Measurements from ENCODE around the gene DIP2B.
A peak's percentile ranks its signal among the peaks of the same experiment; 100 is the strongest.

Gene DIP2B

DNA sequence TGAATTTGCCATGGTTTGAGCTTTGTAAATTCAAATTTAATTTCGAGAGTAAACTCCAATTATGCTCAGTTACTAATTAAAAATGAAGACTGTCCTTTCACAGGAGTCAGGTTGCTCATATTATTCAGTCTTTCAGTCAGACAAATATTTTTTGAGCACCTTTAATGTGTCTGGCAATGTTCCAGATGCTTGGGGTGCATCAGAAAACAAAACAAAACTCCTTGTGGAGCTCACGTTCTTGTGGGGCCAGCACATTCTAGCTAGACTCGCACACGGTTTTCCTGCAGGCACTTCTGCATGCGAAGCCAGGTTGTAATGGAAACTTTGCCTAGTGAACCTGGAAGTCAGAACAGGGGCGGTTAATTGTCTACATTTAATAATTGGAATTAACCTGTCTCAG, 195.2 kb downstream of the DIP2B start:
- Mint-ChIP-seq H3K36me3 (ENCODE audit: low read depth) (peaks cover 97% of the 10 kb centered on the region), H3K27me3 (no peaks in the 10 kb centered on the region), H3K27ac (no peak overlapping the region), H3K4me1 (ENCODE audit: low read depth) (no peaks in the 10 kb centered on the region), H3K4me3 (no peak overlapping the region), H3K9me3 (no peaks in the 10 kb centered on the region)
- intact Hi-C loops (cut with micrococcal nuclease) = no loop called here

DNA sequence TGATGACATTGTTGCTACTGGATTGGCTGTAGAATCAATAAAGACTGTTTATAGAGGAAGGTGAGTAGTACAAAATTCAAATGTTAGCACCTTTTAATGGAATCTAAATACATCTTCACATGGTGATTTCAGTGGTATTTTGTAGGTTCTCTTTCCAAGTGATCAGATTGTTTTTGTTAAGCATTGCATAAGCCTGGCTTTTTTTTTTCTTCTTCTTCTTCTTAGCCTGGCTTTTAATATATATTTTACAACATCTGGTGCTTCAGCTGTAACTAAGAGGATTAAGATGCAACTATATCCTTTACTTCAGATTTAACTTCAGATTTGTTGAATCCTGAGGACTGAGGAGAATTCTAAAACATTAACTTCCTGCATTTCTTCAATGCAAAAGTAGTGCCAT, 201.8 kb downstream of the DIP2B start:
- intact Hi-C loops (cut with micrococcal nuclease) = no loop called here
- no peaks in the 10 kb centered on the region for H3K27me3 Mint-ChIP-seq
- H3K36me3 Mint-ChIP-seq (ENCODE audit: low read depth) = peaks cover 97% of the 10 kb centered on the region
- no peaks in the 10 kb centered on the region for H3K4me1 Mint-ChIP-seq (ENCODE audit: low read depth)
- no peak overlapping the region for H3K27ac Mint-ChIP-seq
- no peaks in the 10 kb centered on the region for H3K9me3 Mint-ChIP-seq
- no peak overlapping the region for H3K4me3 Mint-ChIP-seq

DNA sequence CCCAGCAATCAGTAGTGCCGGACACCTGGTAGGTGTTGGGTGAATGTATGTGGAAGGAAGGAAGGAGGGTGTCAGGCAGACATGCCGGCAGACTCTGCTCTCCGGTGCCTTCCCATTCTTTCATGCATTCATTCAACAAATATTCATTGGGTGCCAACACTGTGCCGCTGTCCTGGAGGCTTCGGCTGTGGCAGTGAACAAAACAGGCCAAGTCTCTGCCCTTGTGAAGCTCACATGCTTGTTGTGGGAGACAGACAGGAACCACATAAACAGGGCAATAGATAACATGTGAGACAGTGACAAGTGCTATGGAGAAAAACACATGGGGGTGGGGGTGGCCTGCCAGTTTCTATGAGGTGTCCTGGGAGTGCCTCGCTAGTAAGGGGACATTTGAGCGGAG, 202.6 kb downstream of the DIP2B start:
- no peak overlapping the region for H3K27ac Mint-ChIP-seq
- no peaks in the 10 kb centered on the region for H3K9me3 Mint-ChIP-seq
- H3K4me3 Mint-ChIP-seq = no peak overlapping the region
- intact Hi-C loops (cut with micrococcal nuclease) = no loop called here
- H3K27me3 Mint-ChIP-seq = no peaks in the 10 kb centered on the region
- peaks cover 97% of the 10 kb centered on the region for H3K36me3 Mint-ChIP-seq (ENCODE audit: low read depth)
- H3K4me1 Mint-ChIP-seq (ENCODE audit: low read depth) = no peaks in the 10 kb centered on the region

DNA sequence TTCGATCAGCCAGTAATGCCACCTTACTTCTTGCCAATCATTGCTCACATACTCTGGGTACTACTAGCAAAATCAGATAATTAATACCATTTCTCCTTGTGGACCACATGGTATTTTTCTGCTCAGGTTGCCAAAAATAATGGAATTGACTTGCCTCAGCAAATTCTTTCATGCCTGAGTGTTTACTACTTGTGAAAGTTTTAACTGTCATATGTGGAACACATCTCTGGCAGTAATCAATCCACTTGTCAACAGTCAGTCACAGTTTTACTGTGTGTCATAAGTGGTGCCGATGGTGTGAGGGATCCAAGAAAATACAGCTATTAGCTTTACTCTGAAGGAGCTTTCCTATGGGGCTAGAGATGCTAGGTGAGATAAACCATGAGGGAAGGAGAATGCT, 203.8 kb downstream of the DIP2B start:
- H3K4me3 Mint-ChIP-seq = no peak overlapping the region
- no peak overlapping the region for H3K27ac Mint-ChIP-seq
- H3K9me3 Mint-ChIP-seq = no peaks in the 10 kb centered on the region
- peaks cover 97% of the 10 kb centered on the region for H3K36me3 Mint-ChIP-seq (ENCODE audit: low read depth)
- H3K27me3 Mint-ChIP-seq = no peaks in the 10 kb centered on the region
- intact Hi-C loops (cut with micrococcal nuclease) = no loop called here
- no peaks in the 10 kb centered on the region for H3K4me1 Mint-ChIP-seq (ENCODE audit: low read depth)

DNA sequence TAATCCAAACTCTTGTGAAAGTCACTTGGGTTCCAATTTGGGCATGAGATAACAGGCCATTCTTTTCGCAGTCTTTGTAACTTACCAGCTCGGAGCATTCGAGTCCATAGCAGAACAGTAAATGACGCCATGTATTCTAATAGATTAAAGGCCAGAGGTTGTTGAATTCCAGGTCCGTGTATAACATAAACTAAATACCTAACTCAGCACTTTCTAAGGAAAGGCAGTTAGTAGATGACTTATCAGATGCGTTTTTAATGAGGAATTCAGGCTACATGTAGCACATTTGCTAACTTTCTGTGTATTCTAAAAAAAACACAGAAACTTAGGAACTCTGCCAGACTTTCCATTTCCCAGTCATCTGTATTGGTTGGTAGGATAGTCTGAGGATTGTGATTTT, 206.3 kb downstream of the DIP2B start:
- no peak overlapping the region for H3K27ac Mint-ChIP-seq
- intact Hi-C loops (cut with micrococcal nuclease) = no loop called here
- H3K4me3 Mint-ChIP-seq = no peak overlapping the region
- H3K36me3 Mint-ChIP-seq (ENCODE audit: low read depth) = peaks cover 94% of the 10 kb centered on the region
- no peaks in the 10 kb centered on the region for H3K4me1 Mint-ChIP-seq (ENCODE audit: low read depth)
- no peaks in the 10 kb centered on the region for H3K27me3 Mint-ChIP-seq
- H3K9me3 Mint-ChIP-seq = no peaks in the 10 kb centered on the region

DNA sequence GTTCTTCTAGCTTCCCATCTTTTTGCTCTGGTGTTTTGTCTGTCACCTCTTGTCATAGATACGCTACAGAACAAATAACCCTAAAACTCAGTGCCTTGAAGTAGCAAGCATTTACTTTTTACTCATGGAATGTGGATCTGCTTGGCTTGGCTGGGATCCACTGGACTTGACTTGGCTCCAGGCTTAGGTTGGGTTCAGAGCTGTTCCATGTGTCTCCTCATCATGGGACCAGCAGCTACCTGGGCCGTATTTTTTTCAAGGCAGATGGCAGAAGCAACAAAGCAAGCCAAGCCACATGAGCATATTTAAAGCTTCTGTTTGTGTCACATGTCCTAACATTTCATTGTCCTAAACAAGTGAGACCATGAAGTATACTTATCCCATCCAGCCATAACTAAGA, 210.4 kb downstream of the DIP2B start:
- Mint-ChIP-seq H3K9me3 (no peaks in the 10 kb centered on the region), H3K27me3 (no peaks in the 10 kb centered on the region), H3K4me1 (ENCODE audit: low read depth) (no peaks in the 10 kb centered on the region), H3K36me3 (ENCODE audit: low read depth) (peaks cover 94% of the 10 kb centered on the region), H3K27ac (no peak overlapping the region), H3K4me3 (no peak overlapping the region)
- intact Hi-C loops (cut with micrococcal nuclease) = no loop called here

DNA sequence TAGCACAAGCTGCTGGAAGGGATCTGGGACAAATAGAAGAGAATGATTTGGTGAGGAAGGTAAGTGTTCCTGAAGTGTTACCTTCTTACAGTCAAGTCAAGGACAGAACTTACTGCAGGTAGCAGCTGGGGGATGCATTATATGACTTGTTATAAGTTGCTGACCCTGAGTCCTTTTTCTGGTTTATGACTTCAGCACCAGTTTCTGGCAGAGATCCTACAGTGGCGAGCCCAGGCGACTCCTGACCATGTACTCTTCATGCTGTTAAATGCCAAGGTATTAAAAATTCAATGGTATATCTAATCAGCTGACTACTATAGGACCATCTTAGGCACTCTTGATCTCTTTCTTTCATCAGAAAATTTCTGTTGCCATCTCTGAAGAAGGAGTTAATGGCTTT, 214.0 kb downstream of the DIP2B start:
- H3K27me3 Mint-ChIP-seq = no peaks in the 10 kb centered on the region
- intact Hi-C loops (cut with micrococcal nuclease) = no loop called here
- no peaks in the 10 kb centered on the region for H3K4me1 Mint-ChIP-seq (ENCODE audit: low read depth)
- no peaks in the 10 kb centered on the region for H3K9me3 Mint-ChIP-seq
- H3K4me3 Mint-ChIP-seq = no peak overlapping the region
- H3K36me3 Mint-ChIP-seq (ENCODE audit: low read depth) = peaks cover 97% of the 10 kb centered on the region
- H3K27ac Mint-ChIP-seq = no peak overlapping the region

DNA sequence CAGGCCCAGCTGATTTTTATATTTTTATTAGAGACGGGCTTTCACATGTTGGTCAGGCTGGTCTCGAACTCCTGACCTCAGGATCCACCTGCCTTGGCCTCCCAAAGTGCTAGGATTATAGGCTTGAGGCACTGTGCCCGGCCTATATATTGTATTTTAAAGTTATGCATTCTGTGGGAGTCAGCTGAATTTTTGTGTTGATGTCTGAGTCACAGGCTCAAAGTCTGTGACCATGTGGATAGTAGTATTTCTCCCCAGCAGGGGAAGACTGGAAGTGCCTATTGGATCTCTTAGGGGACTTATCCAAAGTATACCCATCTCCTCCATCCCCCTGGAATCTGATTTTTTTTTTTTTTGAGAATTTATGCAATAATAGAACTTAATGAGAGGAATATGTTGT, 215.3 kb downstream of the DIP2B start:
- H3K9me3 Mint-ChIP-seq = no peaks in the 10 kb centered on the region
- no peak overlapping the region for H3K27ac Mint-ChIP-seq
- H3K4me1 Mint-ChIP-seq (ENCODE audit: low read depth) = no peaks in the 10 kb centered on the region
- H3K4me3 Mint-ChIP-seq = no peak overlapping the region
- intact Hi-C loops (cut with micrococcal nuclease) = no loop called here
- no peaks in the 10 kb centered on the region for H3K27me3 Mint-ChIP-seq
- H3K36me3 Mint-ChIP-seq (ENCODE audit: low read depth) = peaks cover 97% of the 10 kb centered on the region

DNA sequence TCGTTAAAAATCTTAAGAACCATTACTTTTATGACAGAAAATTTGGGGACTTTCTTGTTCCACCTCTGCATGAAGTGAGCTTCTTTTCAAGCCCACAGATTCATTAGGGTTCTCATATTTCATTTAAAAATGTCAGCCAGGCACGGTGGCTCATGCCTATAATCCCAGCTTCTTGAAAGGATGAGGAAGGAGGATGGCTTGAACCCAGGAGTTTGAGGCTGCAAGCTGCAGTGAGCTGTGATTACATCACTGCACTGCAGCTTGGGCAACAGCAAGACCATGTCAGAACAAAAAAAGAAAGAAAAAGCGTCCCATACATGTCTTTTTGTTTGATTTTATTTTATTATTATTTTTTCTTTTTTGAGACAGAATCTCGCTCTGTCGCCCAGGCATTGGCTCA, 215.7 kb downstream of the DIP2B start:
- Mint-ChIP-seq H3K4me3 (no peak overlapping the region), H3K4me1 (ENCODE audit: low read depth) (no peaks in the 10 kb centered on the region), H3K36me3 (ENCODE audit: low read depth) (peaks cover 97% of the 10 kb centered on the region), H3K27me3 (no peaks in the 10 kb centered on the region), H3K27ac (no peak overlapping the region), H3K9me3 (no peaks in the 10 kb centered on the region)
- intact Hi-C loops (cut with micrococcal nuclease) = no loop called here

DNA sequence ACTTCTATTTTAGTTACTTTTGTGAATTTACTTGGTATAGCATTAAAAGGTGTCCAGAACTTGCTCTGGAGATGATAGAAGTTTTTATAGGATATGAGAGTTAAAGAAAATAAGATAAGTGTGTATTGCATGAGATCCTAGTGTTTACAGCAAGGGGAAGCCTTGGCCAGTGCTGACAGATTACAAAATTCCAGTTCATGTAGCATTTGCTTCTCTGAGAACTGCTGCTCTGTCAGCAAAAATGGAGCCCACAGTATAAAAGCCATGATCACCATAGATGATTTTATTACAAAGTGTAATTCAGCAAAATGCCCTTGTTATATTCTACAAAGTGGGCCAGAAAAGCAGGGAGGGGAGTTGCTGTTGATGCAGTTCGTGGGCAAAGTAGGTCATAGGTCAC, 219.1 kb downstream of the DIP2B start:
- no peak overlapping the region for H3K27ac Mint-ChIP-seq
- no peaks in the 10 kb centered on the region for H3K27me3 Mint-ChIP-seq
- H3K4me3 Mint-ChIP-seq = no peak overlapping the region
- peaks cover 99% of the 10 kb centered on the region for H3K36me3 Mint-ChIP-seq (ENCODE audit: low read depth)
- no peaks in the 10 kb centered on the region for H3K9me3 Mint-ChIP-seq
- peaks cover 3% of the 10 kb centered on the region for H3K4me1 Mint-ChIP-seq (ENCODE audit: low read depth)
- intact Hi-C loops (cut with micrococcal nuclease) = no loop called here

DNA sequence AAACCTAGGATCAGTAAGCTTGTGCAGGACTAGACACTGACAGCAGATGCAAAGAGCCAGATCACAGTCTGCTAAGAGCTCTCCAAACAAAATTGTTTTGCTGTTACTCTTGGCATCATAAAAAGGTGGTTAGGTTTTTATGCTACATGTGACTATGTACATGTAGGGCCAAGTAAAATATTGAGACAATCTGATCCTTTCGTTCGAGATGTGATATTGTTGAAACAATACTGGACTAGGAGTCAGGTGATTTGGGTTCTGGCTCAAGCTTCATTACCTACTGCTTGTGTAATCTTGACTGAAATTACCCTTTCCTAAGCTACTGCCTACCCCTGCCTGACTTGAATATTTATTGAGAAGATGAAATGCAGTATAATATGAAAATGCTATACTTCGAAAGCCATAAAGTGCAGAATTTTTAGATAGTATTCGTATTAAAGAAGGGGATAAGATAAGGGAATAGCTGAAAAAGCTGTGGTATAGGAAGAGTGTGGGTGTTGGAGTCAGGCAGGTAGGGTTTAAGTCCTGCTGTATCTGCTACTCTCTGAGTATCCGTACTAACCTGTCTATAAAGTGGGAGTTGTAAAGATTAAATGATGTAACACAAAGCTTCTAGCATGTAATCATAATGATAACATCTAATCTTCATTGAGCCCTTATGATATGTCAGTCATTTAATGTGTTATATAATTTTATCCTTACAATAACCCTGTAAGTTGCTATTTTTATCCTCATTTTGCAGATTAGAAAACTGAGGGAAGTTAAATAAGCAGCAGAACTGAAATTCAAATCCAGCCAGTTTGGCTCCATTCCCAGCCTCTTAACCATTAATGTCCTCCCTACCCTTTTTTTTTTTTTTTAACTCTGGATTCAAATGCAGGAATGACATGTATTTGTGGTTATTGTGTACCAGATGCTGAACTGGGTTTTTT, 220.5 kb downstream of the DIP2B start:
- Mint-ChIP-seq H3K36me3 (ENCODE audit: low read depth) (peaks cover 99% of the 10 kb centered on the region), H3K27ac (no peak overlapping the region), H3K27me3 (no peaks in the 10 kb centered on the region), H3K4me3 (no peak overlapping the region), H3K9me3 (no peaks in the 10 kb centered on the region), H3K4me1 (ENCODE audit: low read depth) (peaks cover 6% of the 10 kb centered on the region)
- intact Hi-C loops (cut with micrococcal nuclease) = no loop called here

DNA sequence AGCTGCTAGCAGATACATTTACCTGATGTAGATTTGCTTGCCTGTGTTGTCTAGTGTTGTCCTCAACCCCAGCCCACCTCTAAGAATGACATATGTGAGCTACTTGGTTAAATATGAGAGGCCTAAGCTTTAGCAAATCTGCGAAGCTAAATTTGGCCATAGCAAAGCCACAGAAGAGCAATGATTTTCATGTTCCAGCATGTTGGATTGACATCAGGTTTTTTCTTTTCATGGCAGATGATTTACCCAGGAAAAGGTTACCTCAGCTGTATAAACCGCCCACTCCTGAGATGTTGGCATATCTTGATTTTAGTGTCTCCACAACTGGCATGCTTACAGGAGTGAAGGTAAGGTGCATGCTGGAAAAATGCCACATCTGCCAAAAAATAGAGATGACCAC, 222.7 kb downstream of the DIP2B start:
- H3K4me3 Mint-ChIP-seq = no peak overlapping the region
- H3K27me3 Mint-ChIP-seq = no peaks in the 10 kb centered on the region
- H3K27ac Mint-ChIP-seq = no peak overlapping the region
- peaks cover 6% of the 10 kb centered on the region for H3K4me1 Mint-ChIP-seq (ENCODE audit: low read depth)
- peaks cover 99% of the 10 kb centered on the region for H3K36me3 Mint-ChIP-seq (ENCODE audit: low read depth)
- intact Hi-C loops (cut with micrococcal nuclease) = no loop called here
- no peaks in the 10 kb centered on the region for H3K9me3 Mint-ChIP-seq

DNA sequence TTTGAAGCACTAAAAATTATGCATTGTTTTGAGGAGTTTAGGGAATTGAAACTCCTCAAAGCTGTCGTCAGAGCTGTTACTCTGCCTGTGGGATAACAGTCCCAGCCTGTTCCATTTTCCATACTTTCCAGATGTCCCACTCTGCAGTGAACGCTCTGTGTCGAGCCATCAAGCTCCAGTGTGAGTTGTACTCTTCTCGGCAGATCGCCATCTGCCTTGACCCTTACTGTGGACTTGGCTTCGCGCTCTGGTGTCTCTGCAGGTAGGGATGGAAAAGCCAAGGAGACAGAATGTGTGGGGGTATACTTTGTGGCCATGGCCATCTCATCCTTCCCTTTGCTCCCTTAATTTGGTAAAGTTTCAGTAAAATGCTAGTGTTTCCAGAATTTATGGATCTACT, 223.6 kb downstream of the DIP2B start:
- Mint-ChIP-seq H3K9me3 (no peaks in the 10 kb centered on the region), H3K4me1 (ENCODE audit: low read depth) (peaks cover 6% of the 10 kb centered on the region), H3K27ac (peak overlapping the region; percentile 21), H3K27me3 (no peaks in the 10 kb centered on the region), H3K4me3 (no peak overlapping the region), H3K36me3 (ENCODE audit: low read depth) (peaks cover 99% of the 10 kb centered on the region)
- intact Hi-C loops (cut with micrococcal nuclease) = no loop called here

DNA sequence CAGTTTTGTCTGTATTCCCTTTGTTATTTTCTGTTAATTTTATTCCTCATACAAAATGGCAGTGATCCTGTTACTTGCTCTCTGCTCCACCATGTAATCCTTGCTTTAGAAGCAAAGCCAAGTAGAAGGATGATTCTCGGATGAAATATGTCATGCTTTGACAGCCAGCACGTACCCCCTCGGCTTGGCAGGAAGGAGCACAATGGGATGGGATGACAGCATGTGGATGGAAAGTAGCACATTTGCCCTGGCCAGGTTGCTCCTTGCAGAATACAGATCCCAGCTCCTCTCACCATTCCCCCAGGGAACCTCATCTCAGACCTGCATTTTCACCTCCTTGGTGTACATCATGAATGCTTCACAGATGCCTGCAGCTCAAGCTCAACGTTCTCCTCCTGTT, 224.1 kb downstream of the DIP2B start:
- Mint-ChIP-seq H3K4me1 (ENCODE audit: low read depth) (peaks cover 6% of the 10 kb centered on the region), H3K27me3 (no peaks in the 10 kb centered on the region), H3K9me3 (no peaks in the 10 kb centered on the region), H3K36me3 (ENCODE audit: low read depth) (peaks cover 99% of the 10 kb centered on the region), H3K27ac (peak overlapping the region; percentile 21), H3K4me3 (no peak overlapping the region)
- intact Hi-C loops (cut with micrococcal nuclease) = no loop called here

DNA sequence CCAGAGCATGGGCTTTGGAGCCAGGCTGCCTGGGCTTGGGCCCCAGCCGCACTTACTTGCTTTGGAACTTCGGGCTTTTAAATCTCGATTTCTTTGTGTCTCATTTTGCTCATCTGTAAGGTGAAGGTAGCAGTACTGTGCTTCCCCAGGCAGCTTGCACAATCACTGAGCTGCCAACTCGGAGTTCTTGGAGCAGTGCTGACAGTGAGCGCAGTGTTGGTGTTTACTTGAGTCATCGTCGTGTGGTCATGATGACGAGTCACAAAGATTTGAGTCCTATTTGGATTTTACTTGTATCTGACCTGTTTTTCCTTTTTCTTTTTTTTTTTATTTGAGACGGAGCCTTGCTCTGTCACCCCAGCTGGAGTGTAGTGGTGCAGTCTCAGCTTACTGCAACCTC, 227.8 kb downstream of the DIP2B start:
- H3K4me3 Mint-ChIP-seq = no peak overlapping the region
- H3K27ac Mint-ChIP-seq = no peak overlapping the region
- peaks cover 100% of the 10 kb centered on the region for H3K36me3 Mint-ChIP-seq (ENCODE audit: low read depth)
- intact Hi-C loops (cut with micrococcal nuclease) = loop anchor here (10.0 kb wide), 1 partner anchor 288 kb away; no protein-coding TSS in a partner anchor
- no peaks in the 10 kb centered on the region for H3K27me3 Mint-ChIP-seq
- no peaks in the 10 kb centered on the region for H3K9me3 Mint-ChIP-seq
- peaks cover 6% of the 10 kb centered on the region for H3K4me1 Mint-ChIP-seq (ENCODE audit: low read depth)

All from dendritic cell treated with granulocyte-macrophage colony-stimulating factor and Interleukin-4, amounts not matched to agents 40 ng/mL and 50 ng/mL, for 4 days (primary cell).